GM18867 (cell line): ENCODE measurements around the gene TMEM17.
"Not testable (repeated sequence)": the region's sequence is repeated elsewhere in the genome, so short reads cannot be mapped to it uniquely, and the experiment has no call there.

Source experiments
- ATAC-seq: cut with Tn5 transposase; IDR thresholded peaks from one replicate; pipeline ENCODE4 v1.9.1; 2021; ENCODE audit warnings: mild to moderate bottlenecking, moderate library complexity; ENCODE audit not compliant: unreplicated experiment

The TMEM17 gene

GRCh38 chr2:62505750-62506420, at the start of gene TMEM17:
TMEM17 (minus strand) TSS chr2:62506195; CDS start chr2:62506129, 66 bp downstream.
- peak; percentile 87 for ATAC-seq

- ATAC-seq: no peak
Observed at GRCh38 chr2:62554440-62554839, 48.4 kb upstream of the TMEM17 start.

GRCh38 chr2:62550461-62550860, 44.5 kb upstream of the TMEM17 start:
- no peak for ATAC-seq

GRCh38 chr2:62547854-62548253, 41.9 kb upstream of the TMEM17 start:
- ATAC-seq: no peak

- no peak for ATAC-seq
Observed at GRCh38 chr2:62545261-62545660, 39.3 kb upstream of the TMEM17 start.

GRCh38 chr2:62540408-62541168, 34.6 kb upstream of the TMEM17 start:
- ATAC-seq: no peak

GRCh38 chr2:62539606-62540407, 33.8 kb upstream of the TMEM17 start:
- no peak for ATAC-seq

- no peak for ATAC-seq
Observed at GRCh38 chr2:62538756-62539155, 32.8 kb upstream of the TMEM17 start.

GRCh38 chr2:62537814-62538213, 31.8 kb upstream of the TMEM17 start:
- no peak for ATAC-seq

- no peak for ATAC-seq
Observed at GRCh38 chr2:62536873-62537547, 31.0 kb upstream of the TMEM17 start.

GRCh38 chr2:62535521-62535920, 29.5 kb upstream of the TMEM17 start:
- not testable (repeated sequence) for ATAC-seq

GRCh38 chr2:62531594-62531993, 25.6 kb upstream of the TMEM17 start:
- no peak for ATAC-seq

- no peak for ATAC-seq
Observed at GRCh38 chr2:62529758-62530157, 23.8 kb upstream of the TMEM17 start.

- ATAC-seq: no peak
Observed at GRCh38 chr2:62527478-62528210, 21.6 kb upstream of the TMEM17 start.

- ATAC-seq: no peak
Observed at GRCh38 chr2:62526531-62527381, 20.8 kb upstream of the TMEM17 start.

- no peak for ATAC-seq
Observed at GRCh38 chr2:62525549-62526269, 19.7 kb upstream of the TMEM17 start.

GRCh38 chr2:62524293-62524941, 18.4 kb upstream of the TMEM17 start:
- no peak for ATAC-seq

- not testable (repeated sequence) for ATAC-seq
Observed at GRCh38 chr2:62521061-62521460, 15.1 kb upstream of the TMEM17 start.
